Astrocyte of the hippocampus (primary cell): ENCODE results near the gene SNED1.

Experiments
- DNase-seq: peaks from one replicate; pipeline ENCODE4 v3.0.0; 2011; ENCODE audit warnings: low read depth, low spot score

Gene SNED1

DNA sequence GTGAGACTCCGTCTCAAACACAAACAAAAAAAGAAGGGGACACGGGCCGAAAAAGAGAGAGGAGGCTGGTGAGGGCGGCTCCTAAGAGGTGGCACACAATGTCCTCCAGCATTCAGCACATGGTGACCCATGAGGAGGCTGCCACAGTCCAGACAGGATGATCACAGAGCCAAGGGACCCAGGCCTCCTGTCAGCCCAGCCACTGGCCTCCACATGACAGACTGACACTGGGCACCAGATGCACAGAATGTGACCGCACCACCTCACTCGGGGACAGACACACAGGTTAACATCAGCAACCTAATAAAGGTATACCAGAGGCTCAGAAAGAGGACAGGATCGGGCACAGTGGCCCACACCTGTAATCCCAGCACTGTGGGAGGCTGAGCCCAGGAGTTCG lies 129.8 kb downstream of the SNED1 start:
- DNase-seq: no peak

DNA sequence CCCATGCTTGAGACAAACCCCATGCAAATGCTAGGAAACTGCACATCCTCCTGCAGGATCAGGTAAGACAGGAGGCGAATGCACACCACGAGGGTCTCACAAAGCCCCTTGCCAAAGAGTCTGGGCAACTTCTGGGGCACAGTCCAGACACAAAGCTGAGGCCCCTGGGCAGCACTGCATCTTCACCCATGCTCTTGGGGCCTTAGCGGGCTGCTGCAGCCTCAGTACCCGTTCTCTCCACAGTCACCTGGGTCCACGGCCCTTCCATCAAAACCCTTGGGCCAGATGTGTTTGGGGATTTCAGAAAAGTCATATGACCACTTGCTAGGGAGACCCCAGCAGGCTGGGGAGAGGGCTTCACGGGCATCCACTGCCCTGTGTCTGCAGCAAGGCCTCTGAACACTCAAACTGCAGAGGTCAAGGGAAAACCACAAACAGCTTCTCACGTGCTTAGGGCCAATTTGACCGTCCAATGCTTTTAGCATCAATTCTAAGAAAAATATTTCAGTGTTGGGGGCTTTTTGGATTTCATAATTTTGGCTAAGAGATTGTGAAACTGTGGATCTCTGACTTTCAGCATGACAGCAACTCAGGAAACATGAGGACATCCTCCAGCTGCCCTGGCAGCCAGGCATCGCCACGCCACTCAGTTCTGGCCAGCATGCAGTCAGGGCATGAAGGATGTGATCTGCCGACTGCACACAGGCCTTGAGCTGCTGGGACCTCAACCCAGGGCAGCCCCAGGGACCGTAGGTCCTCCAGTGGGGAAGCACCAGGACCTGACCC lies 130.9 kb downstream of the SNED1 start:
- no peak for DNase-seq

DNA sequence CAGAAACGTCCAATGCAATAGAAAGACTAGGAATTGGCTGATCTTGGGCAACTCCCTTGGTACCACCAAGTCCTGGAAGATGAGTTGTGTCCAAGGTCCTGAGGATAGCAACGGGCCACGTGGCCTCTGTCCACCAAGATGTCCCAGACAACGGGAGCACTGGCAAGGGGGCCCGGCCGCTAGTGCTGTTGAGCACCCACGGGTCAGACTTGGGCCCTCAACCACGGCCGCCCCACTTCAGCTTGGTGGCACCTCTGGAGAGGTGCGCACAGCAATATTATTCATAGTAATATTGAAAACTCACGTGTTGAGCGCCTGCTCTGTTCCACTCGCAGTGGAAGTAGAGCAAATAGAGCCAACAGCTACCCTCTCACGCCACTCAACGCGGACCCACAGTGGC lies 131.9 kb downstream of the SNED1 start:
- no peak for DNase-seq

DNA sequence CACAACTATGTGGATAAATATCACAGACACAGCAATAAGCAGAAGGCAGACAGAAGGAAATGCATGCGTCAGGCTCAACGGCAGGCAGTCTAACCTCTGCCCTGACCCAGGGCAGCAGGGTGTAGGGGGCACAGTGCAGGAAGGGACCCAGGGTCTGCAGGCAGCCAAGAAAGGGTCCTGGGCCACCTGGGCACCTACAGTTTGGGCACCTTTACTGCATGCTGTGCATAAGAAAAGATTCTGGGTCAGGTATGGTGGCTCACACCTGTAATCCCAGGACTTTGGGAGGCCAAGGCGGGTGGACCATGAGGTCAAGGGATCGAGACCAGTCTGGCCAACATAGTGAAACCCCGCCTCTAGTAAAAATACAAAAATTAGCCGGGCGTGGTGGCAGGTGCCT lies 133.1 kb downstream of the SNED1 start:
- no peak for DNase-seq

DNA sequence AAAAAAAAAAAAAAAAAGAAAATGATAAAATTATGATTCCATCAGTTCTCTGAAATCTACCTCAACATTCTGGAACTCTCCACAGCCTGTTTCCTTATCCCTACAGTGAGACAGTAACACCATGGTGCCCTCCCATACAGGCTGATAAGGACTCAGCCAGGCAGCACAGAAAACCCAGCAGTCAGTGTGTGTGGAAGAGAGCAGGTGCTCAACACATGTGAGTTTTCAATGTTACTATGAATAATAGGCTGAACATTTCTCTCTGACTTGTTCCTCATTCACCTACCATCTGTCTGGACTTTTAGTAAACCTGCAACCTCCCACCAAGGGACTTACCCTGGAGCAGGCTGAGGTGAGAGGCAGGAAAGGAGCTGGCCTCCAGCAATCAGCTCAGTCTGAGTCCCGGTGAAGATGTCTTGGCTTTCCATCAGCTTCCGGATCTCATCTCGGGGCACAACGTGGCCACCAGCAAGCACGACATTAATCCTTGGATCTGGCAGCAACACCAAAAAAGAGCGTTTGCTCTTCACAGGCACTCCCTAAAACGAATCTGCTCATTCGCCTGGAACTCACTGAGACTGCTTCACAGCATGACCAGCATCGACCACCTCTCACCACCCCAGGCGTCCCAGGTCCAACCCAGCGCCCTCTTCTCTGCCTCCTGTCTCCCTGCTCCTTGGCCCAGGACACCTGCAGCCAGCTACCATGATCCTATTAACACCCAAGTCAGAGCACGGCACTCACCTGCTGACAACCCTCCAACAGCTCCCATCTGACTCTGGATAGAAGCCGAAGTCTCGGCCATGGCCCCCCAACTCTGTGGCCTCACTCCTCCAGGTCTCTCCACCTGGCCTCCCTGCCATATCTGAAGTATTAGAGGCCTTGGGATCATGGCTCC lies 134.4 kb downstream of the SNED1 start:
- DNase-seq: no peak

DNA sequence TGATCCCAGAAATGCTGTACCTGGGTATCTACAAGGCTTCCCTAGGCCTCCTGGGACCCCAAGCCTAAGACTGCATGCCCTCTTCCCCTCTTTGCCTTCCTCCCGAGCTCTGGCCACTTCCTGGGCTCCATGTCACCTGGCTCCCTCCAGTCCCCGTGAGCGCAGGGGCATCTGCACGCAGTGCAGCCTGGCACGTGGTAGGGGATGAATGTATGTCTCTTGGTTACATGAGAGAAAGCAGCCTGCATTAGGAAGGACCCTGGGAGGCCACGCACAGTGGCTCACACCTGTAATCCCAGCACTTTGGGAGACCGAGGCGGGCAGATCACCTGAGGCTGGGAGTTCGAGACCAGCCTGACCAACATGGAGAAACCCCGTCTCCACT lies 135.0 kb downstream of the SNED1 start:
- DNase-seq: no peak

DNA sequence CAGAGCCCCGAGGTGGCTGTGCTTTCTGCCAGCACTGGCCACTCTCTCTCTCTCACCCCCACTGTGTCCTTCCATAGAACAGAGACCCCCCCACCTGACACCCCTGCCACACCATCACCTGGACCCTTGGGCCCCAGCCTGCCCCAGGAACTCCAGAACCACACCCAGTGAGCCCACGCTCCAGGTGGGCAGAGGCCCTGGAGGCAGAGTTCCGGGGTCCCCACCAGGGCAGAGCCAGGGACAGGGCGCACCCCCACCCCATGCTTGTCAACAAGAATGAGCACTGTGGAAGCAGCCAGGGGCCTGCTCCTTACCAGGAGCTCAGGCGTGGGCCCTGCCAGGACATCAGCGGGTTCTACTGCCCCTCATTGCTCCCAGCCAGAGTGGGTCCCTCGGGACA lies 136.3 kb downstream of the SNED1 start:
- no peak for DNase-seq

DNA sequence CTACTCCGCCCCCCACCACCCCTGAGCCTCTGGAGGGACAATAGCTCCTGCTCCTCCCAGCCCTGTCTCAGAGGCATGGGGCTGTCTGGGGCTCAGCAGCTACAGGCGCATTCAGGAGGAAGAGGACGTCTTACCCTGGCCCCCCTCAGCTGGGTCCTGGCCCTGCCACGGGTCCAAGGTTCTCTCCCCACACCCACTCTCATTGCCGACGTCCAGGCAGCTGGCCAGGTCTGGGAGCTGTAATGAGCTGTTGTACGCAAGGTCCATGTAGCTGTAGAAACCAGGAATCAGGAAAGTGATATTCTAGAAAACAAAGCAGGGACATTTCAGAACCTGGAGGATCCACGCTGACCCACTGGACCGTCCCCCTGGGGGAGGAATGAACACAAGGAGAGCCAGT lies 137.3 kb downstream of the SNED1 start:
- no peak for DNase-seq

DNA sequence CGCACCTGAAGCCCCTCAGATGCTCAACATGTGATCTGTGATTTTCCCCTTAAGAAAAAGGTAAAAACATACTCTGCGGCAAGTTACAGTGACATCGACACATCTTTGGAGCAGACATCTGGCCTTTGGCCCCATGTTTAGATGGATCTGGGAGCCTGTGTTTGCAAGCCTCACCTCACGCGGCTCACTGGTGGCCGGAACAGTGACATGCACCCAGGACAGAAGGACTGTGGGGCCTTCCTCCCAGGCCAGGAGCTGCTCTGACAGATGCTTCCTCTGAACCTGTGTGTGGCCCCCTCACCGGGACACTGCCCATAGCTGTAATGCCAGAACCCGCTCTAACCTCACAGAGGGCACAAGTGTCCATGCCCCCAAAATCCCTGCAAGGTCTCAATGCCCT lies 137.8 kb downstream of the SNED1 start:
- DNase-seq: no peak

DNA sequence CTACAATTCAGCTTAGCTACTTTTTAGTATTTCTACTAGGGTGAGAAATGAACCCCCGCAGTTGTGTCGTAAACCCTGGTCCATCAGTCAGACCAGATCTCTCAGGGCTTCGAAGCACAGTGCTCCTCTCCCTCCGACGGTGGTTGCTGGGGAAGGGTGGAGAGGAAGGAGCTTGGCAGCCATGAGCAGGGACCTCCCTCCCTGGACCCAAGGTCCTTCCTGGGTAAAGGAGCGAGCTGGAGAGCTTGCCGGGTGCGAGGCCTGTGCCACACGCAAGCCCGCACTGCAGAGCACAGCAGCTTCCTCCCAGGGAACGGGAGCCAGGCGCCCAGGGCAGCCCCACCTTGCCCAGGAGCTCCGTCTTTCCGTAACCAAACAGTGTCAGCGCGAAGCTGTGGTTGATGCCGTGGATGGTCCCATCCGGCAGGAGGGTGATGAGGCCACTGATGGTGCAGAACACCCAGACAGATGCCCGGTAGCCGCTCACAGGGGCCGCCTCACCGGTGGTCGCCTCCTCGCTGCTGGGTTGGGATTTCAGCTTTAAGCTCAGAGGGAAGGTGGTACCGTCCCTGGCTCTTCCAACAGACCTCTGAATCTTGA lies 138.3 kb downstream of the SNED1 start:
- DNase-seq: no peak

DNA sequence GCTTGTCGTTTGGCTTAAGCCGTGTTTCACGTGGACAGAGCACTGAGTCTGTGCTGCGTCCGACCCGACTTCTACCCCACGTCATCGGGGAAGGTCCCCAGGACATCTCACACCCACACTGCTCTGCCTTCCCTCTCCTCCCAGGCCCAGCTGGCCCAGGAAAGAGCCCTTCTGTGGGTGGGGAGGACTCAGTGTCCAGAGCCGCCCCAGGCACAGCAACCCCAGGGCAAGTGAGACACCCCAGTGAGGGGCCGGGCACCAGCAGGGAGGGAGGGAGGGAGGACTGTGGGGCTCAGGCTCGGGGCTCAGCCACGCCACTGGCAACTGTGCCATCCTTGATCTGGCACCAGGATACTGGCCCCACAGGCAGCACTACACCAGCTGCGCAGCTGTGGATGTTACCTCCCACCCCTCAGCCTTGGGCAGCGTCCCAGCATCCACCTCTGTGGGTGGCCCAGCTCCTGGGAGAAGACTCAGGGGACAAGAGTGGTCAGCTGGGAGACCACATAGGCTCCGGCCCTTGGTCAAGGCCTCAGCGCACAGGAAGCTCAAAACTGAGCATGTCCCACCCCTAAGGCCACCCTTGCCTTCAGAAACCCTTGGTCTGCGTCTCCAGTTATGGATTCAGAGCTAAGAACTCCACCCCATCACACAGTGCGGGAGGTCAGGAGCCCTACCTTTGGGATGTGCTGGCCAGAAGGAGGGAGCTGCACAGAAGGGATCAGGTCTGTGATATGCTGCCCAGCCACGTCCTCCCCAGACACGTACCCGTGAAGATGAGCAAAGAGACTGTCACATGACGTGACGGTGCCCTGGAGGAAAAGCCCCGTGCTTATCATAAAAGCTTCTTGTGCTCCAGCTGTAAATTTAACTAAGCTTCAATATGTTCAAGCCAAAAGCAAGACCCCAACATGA lies 139.1 kb downstream of the SNED1 start:
- DNase-seq: no peak

DNA sequence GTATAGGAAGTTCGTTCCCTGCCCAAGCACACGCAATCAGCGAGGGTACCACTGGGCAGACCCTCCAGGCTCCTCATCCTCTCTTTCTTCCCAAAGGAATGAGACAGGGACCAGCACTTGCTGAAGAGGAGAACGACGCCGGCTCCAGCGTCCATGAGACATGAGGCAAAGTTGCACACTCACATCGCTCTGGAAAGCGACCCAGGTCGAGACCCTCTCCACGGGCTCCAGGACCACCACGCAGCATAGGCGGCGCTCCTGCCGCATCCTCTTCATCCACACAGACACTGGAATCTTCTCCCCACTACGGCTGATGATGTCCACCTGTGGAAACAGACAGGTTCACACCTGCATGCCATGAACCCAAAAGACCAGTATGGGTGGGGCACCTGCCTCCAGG lies 140.1 kb downstream of the SNED1 start:
- DNase-seq: no peak

DNA sequence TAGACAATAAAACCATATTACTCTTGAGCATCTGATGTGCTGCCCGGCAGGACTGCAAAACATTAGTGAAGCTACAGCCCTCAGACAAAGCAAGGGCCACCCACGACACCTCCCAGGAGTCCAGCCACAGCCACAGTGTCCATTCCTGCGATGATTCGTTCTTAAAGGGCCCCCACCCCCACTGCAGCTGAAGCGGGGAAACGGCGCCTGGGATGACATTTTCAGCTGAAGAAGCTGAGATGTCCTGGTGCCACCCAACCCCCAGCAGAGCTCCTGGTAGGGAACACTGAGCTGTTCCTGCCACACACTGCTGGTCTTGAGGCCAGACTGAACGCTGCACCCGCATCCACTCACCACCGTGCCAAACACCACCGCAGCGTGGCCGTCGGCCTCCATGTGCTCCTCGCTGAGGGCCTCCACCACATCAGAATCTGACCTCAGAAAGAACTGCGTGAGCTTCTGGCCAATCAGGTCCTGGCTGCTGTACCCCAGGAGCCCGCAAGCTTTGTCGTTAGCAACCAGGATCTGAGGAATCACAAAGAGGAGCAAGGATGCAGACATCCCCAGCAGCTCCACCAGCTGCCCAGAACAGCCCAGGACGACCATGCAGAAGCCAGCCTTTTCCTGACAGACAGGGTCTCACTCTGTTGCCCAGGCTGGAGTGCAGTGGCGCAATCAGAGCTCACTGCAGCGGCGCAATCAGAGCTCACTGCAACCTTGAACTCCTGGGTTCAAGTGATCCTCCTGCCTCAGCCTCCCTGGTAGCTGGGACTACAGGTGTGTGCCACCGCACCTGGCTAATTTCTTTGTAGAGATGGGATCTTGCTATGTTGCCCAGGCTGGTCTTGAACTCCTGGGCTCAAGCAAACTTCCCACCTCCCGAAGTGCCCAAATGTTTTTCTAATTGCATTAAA lies 141.4 kb downstream of the SNED1 start:
- no peak for DNase-seq

DNA sequence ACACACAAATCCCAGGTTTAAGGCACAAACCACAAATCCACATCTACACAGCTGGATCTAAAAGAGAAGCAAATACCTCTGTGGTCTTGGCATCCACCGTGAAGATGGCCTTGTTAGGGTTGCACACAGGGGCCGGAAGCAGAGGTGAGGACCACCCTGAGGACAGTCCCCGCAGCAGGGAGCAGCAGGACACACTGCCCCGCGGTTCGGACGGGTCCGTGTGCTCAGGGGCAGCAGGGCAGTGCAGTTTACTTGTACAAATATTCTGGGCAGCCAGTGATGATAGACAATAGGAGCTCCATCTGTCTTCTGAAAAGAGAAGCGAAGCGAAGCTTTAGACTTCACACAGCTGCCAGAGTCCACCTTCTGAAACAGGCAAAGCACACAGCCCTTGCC lies 142.0 kb downstream of the SNED1 start:
- DNase-seq: no peak

DNA sequence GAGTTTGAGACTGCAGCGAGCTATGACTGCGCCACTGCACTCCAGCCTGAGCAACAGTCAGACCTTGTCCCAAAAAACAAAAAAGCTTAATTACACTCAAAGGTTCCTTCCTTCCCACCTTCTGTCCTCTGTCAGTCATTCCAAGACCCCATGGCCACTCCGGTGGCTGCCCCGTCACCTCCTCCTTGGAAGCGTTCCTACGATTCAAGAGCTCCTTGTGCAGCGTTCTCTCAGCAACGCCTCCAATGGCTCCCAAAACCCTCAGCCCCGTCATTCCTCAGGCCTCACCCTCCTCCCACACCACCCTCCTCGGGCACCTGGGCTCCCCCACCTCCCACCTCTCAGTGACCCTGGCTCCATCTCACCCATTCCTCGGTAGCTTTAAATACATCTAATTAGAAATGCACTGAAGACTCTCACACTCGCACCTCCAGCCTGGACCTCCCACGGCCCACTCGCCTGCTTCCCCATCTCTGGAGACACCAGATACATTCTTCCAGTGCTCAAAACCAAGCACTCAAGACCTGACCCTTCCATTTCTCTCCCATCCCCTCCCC lies 142.9 kb downstream of the SNED1 start:
- no peak for DNase-seq

DNA sequence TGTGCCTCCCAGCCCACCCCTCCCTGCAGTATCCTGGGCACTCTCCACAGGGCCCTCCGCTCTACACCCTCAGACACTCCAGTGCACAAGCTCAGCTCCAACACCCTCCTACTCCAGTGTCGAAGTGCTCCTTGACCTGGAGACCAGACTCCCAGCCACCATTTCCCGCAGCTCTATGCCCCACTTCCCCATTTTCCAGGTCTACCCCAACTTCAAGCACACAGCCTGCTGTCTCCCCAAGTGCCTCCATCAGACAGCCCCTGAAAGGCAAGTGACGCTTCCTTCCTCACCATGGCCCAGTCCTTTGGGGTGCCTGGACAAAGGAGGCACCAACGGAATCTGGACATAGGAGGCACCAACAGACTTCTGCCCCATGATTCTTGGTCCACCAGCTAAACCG lies 143.6 kb downstream of the SNED1 start:
- DNase-seq: no peak

DNA sequence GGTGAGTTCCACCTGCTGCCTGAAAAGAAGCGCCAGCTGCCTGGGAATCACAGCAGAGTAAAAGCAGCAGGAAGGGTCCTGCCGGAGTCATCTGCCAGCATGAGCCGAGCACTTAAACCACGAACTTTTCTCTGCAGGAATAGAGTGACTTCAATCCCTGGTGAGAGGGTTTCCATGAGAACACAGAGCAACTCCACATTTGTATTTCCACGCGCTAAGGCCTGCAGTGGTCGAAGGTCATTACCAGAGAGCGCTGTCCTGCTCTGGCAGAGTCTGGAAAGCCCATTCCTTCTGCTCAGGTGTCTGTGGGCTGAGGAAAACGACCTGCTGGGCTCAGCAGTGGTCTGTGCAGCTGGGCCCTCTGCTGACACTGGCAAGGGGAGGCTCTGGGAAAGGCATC lies 144.2 kb downstream of the SNED1 start:
- DNase-seq: no peak
